Activated CD8-positive, alpha-beta memory T cell treated with anti-CD3 and anti-CD28 coated beads, Interleukin-2, amount 50 U/mL, for 48 hours (primary cell): ENCODE results near the gene SCD.

Source experiments
- DNase-seq: peaks from one replicate; pipeline ENCODE4 v3.0.0-alpha.2; 2020

Gene SCD

DNA sequence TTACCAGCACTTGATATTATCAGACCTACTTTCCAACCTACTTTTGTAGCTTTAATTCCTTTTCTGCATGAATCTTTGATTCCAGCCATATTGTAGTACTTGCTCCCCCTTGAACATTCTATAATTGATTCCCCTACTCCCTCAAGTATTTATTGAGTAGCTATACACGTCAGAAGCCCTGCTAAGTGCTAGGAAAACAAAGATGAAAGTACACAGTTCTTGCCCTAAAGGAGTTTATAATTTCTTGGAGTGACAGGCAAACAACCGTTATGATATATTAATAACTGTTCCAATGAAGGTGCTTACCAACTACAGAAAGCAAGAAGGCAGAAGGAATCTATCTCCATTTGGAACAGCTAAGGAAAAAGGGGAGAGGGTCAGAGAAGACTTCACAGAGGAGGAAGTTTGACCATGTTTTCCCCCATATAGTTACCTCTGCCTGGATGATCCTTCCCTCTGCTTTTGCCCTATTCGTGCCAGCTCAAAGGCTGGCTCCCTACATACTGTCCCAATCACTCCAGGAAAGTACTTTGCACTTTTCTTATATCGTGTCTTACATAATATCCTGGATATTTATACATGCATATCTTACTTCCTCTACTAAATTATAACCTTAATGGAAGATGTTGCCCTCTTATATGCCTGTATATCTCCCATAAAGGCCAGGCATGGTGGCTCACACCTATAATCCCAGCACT is 54.7 kb downstream of the SCD start:
- DNase-seq: no peak

GRCh38 chr10:100403734-100404133 is 56.7 kb downstream of the SCD start:
- DNase-seq: no peak

DNA sequence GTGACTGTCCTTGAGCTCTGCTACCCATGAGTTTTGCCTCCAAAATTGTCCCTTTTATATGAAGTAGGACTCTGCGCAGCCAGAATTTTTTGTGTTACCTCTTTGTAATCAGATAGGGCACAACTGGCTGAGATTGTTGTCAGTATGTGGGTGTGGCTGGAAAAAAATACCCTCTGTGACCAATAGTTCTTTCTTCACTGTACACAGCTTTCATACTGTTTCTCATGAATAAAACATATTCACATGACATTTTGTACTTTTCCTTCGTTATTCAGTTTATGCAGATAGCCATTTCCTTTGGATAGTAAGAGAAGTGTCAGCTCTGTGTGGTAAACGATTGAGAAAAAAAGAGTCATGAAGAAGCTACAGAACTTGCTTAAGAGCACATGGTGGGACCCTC is 66.1 kb downstream of the SCD start:
- DNase-seq: no peak
